HG02852 (cell line): ENCODE data around the gene IRF5.
A peak's percentile ranks its signal among the peaks of the same experiment; 100 is the strongest.

Source experiments
- ATAC-seq: cut with Tn5 transposase; IDR thresholded peaks from one replicate; pipeline ENCODE4 v1.9.1; 2021; ENCODE audit warnings: mild to moderate bottlenecking, moderate library complexity; ENCODE audit not compliant: unreplicated experiment

The IRF5 gene

DNA sequence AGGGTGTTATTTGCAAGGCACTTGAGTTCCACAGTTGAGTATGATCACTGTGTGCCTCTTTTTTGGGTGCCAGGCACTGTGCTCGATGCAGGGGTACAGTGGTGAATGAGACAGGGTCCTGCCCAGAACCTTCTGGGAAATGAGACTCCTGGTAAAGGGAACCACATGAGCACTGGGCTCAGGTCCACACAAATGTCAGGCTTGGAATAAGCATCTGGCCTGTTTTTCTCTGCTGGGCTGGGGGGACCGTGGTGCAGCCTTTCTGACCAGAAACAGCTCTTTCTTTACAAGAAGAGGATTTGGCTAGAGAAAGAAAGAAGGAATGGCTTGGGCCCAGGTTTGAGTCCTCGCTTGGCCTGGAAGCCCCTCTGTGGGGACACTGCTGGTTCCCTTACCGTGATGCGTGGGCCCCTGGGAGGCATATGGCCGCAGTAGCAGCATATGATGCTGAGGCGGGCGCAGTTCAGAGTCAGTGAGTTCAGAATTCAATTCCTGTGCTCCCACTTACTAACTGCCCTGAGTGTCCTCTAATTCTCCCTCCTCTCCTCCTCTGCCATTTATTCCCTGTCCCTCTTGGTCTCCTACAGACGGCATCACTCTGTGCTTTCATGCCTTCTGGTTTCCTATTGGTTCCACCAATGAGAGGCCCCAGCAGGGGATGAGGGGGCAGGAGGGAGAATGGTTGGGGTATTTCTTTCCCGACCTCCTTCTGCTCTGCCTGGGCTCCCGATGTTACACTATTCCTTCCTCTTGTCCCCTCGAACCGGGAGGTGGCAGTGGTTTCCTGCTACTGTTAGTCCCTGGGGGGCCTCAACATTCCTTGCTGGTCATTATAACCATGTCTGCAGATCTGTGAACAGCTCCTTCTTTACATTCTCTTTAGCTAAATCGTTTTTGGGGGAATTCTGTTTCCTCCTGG lies 17.6 kb upstream of the IRF5 start:
- no peak for ATAC-seq

DNA sequence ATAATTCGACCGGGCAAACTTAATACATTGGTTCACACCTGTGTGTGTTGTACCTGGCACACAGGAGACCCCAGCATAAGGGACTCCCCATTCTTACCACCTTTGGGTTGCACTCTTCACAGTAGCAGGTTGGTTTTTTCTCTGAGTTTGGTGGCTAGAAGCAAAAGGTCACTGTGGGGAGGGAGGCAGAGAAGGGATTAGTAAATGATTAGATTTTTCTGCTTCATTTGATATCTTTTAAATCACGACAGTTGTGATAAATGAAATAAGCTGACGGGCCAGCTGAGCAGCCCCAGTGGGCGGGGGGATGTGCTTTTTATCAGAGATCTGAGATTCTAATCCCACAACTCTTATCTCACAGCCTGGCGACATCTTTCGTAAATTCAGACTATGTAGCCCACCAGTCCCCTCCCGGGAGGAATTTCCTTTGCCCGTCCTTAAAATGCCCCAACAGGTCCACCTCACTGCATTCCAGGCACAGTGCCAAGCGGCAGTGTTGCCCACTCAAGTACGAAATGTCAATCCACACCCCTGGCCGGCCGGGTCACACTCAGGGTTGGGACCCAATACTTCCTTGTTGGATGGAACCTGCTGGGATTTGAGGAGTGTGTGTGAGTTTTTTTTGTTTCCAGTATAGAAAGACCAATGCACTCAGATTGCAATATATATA lies 16.7 kb upstream of the IRF5 start:
- ATAC-seq = no peak

DNA sequence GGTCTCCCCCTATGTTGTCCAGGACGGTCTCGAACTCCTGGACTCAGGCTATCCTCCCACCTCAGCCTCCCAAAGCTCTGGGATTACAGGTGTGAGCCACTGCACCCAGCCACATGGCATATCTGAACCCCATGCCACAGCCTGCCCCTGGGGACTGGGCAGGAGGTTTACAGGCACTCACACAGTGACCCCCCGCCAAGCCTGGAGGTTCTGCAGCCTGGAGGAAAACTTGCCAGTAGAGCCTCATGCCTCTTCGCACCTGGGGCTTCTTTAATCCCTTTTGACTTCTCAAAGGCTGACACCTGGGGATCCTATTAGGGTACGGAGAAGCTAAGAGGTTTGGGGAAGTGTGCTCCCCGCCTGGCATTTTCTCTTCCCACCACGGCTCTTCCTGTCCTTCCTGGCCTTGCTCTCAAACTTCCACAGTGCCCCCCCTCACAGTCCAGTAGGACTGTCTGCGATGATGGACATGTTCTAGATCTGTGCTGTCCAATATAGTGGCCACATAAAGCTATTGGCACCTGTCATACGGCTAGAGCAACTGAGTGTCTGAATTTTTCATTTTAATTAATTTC lies 15.8 kb upstream of the IRF5 start:
- no peak for ATAC-seq

DNA sequence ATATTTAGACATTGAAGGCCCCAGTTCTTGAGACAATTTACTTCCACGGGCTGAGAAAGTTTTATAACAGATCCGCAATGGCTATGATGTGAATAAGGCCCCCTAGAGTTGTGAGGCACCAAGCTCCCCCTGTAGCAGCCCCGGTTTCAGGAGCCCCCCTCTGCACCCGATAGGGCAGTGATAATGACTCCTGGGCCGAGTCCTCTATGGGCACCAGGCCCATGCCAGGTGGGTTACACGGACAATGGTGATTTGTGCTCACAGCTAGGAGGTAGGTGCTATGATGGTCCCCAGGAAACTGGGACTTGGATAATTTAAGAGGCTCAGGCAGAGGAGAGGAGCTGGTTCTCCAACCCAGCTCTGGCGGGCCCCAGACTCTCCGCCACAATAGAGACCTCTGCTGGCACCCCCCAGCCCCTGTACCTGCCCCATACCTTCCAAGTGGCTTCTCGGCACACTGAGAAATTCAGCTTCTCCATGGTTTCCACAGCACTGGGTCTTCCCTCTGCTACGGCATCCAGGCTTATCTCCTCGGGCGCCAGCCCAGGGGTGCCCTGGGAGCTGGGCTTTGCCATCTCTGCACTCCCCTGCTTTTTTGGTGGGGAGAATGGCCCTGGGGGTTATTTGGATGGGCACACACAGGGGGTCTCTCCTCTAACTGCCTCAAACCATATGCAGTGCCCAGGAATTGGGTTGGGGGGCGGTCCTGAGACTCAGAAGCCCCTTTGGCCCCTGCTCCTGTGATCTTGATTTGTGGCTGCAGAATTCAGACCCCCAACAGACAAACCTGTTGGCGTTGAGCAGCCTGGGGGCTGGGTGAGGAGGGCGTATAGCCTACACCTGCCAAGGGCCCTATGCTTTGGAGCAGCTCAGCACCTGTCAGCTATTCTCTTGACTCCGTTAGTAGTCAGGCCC lies 15.0 kb upstream of the IRF5 start:
- no peak for ATAC-seq

DNA sequence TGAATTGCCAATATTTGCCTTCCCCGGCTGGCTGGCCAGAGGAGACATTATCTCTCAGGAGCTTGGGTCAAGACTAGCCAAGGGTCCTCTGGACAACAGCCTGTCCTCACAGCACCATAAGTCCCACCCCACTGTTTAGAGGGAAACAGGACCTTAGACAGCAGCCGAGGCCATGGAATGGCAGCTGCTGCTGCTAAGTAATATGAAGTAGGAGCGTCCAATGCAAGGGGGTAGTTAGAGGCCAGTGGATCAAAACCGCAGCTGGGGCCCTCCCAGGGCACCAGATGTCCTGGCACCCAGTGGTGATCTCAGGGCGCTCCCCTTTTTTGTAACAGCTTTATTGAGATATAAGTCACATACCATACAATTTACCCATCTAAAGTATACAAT lies 14.3 kb upstream of the IRF5 start:
- no peak for ATAC-seq

DNA sequence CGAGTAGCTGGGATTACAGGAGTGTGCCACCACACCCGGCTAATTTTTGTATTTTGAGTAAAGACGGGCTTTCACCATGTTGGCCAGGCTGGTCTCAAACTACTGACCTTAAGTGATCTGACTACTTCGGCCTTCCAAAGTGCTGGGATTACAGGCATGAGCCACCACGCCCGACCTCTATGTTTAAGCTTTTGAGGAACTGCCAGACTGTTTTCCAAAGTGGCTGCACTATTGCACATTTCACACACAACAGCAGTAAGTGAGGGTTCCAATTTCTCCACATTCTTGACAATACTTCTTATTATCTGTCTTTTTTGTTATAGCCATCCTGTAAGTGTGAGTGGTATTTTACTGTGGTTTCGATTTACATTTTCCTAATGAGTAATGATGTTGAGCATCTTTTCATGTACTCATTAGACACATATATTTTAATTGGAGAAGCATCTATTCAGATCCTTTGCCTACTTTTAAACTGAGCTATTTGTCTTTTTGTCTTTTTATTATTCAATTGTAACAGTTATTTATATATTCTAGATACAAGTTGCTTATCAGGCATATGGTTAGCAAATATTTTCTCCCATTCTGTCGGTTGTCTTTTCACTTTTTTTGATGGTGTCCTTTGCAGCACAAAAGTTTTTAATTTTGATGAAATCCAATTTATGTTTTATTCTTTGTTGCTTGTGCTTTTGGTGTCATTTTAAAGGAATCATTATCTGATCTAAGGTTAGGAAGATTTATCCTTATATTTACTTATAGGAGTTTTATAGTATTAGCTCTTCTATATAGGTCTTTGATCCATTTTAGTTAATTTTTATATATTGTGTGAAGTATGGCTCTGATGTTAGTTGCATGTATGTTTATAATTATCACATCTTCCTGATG lies 12.8 kb upstream of the IRF5 start:
- ATAC-seq = no peak

DNA sequence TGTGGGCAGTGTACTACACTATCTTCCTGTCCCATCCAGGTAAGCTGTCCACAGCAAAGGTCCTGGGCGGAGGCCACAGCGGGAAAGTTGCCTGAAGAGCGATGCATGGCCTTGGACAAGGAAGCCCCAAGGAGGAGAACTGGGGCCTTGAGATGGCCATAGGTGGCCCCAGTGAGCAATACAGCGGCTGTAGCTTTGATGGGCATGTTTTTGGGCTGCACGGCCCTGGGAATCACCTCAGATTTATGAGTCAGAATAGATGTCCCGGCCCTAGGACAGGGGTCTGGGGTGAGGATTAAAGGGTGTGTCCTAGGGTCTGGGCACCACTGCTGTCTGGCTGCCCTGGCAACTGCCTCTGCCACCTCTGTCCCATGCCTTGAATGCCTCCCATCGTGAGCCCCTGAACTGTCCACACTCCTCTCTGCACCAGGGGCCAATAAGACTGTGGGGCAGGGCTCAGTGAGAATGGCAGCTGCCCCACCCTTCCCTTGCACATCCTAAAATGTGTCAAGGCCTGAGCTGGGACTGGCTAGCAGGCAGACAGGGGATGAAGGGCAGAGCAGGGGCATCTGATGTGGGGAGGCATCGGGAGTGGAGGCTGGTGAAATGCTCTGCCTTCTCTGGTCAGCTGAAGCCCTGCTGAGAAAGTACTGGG lies 9.4 kb upstream of the IRF5 start:
- ATAC-seq = no peak

DNA sequence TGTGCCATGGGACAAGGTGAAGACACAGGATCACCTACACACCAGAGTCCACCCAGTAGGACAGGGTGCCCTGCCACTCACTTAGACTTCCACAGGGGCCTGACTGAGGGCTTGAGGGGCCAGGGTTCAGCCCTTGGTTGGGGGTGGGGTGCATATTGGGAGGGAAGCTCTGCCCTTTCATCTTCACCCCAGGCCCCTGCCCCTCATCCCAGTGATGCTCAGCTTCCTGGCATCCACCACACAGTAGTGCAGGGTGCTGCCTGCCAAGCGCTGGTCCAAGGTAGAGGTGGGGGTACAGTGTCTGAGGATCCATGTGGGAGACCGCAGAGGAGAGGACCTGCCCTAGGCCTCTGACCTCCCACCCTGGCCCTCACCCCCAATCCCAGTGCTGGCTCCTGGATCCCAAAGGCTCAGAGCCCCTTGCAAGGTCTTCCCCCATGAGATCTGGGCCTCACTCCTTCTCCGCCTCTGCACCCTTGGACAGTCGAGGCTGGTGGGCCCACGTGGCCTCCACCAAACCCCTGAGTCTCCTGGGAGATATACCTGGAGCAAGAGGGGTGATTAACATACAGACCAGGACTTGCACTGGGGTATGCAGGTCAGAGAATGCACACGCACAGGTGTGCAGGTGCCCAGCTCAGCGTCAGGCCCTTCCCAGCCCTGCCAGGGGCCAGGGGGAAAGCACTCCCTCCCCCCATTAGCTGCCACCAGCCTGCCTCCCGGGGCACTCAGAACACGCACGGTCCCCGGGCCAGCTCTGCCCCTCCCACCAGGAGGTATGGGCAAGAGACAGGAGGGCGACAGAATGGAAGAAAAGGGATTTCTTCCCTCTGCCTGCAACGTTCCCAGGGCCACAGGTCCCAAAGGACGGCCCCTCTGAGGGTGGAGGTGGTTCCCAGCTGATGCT lies 8.6 kb upstream of the IRF5 start:
- ATAC-seq = no peak

DNA sequence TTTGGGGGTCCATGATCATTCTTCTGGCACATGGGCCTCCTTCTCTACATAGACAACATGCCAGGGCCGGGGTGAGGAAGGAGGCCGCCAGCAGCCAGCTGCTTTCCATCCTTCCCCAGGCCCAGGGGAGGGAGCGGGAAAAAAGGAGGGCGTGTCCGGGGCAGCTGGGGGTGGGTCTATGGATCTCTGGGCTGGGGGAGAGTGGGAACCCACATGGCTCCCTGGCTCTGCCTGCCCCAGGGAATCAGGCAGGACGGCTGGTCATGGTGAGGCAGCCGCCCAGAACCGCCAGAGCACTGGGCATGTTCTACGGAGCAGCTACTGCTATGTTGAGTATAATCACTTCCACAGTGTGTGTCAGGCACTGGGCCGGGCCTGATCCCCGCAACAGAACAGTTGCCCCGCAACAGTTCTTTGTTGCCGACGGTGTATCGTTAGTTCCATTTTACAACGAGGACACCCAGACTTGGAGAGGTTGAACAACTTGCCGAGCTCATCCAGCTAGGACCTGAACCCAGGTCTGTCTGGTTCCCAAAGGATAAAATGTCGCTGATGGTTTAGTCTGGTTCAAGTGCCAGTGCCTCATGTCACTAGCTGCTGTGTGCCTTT lies 6.4 kb upstream of the IRF5 start:
- no peak for ATAC-seq

DNA sequence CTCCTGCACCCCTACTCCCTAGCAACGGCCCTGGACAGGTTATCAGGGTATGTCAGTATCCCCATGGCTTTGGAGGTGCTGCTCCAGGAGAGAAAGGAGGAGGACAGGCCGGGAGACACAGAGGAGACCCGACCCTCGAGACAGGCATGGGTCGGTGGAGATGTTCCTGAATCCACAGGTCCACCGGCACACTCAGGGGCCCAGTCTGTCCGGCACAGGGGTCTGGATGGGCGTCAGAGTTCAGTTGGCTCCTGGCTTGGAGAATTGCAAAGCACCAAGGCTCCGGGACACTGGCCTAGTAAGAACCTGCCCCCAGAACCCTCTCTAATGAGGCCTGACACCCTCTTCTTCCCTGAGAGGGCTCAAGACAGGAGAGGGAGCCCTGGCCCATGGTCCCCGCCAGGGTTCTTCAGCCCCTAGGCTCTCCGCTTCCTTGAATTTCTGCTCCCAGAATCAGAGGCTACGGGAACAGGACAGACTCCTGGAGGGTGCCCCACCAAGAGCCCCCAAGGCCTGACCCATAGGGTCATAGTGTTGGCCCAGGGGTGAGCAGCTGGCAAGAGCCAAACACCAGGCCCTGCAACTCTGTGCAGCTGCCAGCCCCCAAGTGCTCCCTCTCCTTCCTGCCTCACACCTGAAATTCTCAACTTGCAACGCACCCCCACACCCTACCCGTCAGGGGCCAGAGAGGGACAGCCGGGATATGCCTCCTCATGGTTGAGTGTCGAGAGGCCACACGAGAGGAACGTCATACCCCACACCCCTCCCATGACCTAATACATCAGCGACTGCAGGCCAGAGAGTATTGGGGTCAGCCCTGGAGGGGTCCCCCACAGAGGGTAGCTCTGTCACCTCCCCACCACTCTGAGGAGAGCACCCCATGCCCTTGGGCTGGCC lies 5.5 kb upstream of the IRF5 start:
- ATAC-seq = no peak

DNA sequence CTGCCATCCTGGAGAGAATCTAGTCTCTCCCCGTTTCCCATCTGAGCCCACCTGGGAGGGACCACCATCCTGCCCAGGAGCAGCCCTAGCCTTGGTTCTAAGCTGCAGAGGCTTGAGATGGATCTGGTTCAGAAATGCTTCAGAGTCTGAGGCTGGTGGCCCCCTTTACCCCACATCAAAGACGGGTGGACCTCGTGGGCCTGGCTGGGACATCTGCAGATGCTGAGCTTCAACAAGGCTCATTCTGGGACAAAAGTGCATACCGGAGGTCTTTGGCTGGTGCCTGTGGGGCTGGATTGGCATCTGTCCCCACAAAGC lies 4.9 kb upstream of the IRF5 start:
- ATAC-seq = no peak

DNA sequence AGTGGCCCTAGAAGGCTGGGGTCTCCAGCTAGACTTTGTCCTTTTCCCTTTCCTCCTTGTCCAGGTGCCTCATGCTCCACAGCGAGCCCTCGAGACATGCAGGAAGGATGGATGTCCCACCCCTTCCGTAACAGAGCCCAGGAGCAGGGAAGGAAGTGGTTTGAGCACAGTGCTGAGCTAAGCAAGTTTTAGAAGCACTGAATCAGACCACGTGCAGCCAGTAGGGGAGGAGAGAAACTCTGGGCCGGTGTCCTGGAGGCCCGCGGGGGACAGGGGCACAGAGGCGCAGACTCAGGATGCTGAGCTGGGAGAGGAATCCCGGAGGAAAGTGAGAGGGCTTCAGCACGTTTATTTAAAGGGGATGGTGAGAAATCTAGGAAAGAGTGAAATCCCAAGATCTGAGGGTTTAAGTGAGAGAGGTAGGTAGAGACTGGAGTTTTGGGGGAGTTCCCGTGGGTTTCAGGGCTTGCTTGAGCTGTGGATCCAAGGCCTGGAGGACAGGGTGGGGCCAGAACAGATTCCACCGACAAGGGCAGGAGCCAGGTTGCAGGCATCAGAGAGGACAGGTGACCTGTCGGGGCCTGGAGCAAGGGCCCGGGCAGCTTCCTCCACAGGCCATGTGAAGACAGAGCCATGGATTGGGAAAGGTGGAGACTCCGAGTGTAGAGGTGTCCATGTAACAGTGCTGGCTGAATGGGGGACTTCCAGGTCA lies 4.4 kb upstream of the IRF5 start:
- ATAC-seq = no peak

DNA sequence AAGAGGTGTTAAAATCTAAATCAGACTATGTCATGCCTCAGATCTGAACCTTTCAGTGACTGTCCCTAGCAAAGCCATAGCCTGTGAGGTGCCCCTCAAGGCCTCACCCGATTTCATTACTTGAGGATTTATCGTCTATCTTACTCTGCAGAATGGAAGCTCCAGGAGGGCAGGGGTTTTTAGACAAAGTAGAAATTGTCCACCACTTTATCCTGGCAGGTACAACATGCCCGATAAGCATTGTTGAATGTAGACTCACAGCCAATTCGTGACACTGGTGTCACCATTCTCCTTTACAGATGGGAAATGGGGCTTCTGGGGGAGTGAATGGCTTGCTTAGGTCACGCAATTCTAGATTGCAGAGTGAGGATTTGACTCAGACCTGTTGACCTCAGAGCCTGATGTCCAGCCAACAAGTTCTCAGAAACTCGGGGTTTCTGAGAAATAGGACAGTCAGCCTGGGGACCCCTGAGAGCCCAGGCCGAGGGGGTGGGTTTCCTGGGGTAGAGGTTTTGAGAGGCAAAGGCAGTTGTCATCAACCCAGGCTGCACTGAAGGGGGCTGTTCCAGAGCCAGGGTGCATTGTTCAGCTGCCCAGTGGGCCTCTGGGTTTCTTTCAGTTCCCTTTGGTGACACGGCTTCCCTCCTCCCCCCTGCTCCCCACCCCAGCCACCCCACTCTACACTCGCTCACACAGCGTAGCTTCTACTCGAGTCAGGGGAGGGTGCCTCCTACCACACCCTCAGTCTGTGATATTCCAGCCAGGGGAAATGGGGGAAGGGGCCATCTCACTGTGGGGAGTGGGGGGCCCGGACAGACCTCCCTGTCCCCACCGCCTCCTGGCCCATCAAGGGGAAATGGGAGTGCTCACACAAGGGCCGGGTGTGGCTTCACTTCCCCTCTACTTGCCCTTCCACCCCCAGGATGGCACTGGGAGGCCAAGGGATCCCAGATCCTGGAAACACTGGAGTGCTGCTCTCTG lies 3.1 kb upstream of the IRF5 start:
- peak; percentile 47 for ATAC-seq

DNA sequence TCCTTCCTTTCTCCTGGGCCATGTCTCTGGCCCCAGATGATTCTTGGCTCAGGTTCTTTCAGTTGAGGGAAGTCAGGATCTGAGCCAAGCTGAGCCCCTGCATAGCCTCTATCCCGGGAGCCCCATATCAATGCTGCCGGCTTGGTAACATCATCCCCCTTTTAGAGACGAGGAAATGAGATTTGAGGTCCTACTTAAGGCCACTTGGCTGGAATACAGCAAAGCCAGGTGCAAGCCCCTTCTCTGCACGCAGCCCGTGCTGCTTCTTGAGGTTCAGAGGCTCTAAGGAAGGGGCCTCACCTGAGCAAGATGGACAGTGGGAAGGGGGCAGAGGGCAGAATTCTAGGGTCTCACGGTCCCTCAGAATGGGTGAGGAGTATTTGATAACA lies 2.4 kb upstream of the IRF5 start:
- ATAC-seq = no peak

DNA sequence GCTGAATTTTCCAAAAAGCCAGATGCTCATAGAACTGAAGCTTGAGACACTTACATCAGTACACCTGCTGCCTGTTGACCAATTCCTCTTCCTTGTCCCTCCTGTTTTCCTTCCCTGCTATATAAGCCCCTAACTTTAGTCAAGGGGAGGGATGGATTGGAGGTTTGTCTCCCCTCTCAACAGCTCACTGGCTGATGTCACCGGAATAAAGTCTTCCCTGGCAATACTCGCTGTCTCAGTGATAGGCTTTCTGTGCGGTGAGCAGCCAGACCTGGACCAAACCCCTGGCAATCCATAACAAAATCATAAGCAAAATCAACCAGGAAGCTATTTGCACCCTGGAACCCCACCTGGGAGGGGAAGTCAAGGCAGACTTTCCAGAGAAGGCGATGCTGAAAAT lies 929 bp upstream of the IRF5 start:
- ATAC-seq = no peak

DNA sequence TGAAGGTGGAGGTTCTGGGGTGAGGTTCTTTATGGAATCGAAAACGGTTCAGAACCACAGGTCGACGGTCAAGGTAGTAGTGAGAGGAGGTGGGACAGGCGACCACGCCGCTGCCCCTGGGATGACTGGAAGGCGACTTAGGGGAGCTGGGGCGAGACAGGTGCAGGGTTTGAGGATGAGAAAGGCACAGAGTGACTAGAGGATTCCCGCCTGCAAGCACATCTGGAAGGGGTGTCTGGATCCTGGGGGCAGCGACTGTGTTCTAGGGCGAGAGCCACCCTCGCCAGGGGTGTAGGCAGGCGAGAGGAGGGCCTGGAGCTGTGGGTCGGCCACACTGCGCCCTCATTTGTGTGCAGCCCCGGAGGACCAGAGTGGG lies 468 bp upstream of the IRF5 start:
- no peak for ATAC-seq
